Pons (tissue), 1 donor: ENCODE results near the gene PARP6.
"Not testable (repeated sequence)": the region's sequence is repeated elsewhere in the genome, so short reads cannot be mapped to it uniquely, and the experiment has no call there.

Experiments
- DNase-seq: peaks from one replicate; pipeline ENCODE4 v3.0.0-alpha.2; 2016; ENCODE audit warnings: low spot score

Gene PARP6

DNA sequence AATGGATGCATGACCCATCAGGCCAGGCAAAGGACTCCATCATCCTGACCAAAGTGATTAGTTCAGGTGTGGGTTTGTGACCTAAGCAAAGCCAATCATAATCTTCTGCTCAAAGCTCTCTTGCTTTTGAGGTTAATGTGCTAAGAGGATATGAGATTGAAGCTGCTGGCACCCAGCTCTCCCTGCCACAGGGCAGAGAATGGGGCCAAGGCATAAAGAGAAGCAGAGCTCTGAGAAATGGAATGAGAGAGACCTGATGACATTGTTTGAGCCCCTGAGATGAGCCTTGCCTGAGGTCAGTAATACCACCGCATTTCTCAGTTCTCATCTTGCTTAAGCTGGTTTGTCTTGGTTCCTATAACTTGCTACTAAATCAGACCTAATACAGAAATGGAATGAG, 6.4 kb upstream of the PARP6 start:
- no peak for DNase-seq

- DNase-seq: no peak
Observed at GRCh38 chr15:72276326-72276700, 4.0 kb upstream of the PARP6 start.

GRCh38 chr15:72275635-72276325, 3.4 kb upstream of the PARP6 start:
- not testable (repeated sequence) for DNase-seq

GRCh38 chr15:72272997-72273352, 621 bp upstream of the PARP6 start:
- DNase-seq: no peak

DNA sequence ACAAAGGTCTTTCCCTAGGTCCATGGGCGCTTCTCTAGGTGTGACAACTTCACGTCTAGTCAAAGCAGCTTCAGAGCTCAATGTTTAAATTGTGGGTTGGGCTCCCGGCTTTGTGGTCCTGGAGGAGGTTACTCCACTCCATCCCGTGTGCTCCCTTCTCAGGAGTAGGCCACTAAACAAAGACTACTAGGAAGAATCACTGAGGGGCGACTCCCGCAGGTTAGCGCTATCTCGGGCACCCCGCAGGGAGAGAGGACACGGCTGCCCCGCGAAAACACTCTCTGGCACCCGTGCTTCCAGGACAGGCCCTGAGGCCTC, 500 bp downstream of the PARP6 start:
- peak; percentile 9 for DNase-seq

DNA sequence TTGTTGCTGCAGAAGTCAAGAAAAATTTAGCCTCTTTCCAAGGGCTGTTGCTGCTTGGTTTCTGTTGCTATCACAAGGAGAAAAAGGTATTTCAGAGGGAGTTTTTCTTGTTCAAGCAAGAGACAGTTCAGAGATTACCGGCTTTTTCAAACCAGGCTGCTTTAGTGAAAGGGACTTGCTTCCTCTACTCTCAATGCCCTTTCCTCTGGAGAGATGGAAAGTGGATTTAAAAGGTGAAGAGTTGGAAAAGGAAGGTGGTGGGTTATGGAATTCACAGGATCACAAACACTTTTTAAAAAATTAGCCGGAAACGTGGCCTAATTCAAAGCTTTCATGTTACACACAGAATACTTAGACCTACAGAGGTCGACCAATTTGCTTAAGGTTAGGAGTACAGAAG, 1.1 kb downstream of the PARP6 start:
- DNase-seq: no peak

DNA sequence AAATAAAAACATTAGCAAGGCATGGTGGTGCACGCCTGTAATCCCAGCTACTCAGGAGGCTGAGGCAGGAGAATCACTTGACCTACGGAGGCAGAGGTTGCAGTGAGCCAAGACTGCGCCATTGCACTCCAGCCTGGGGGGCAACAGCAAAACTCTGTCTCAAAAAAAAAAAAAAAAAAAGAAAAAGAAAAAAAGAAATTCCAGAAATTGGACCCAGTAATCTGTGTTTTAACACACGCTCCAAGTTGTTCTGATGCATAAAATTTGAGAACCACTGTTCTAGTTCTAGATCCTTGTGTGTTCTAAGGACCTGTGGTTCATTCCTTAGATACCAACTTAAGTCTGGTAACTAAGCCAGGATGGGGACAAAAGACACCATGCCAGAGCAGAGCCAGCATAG, 2.6 kb downstream of the PARP6 start:
- DNase-seq: no peak

DNA sequence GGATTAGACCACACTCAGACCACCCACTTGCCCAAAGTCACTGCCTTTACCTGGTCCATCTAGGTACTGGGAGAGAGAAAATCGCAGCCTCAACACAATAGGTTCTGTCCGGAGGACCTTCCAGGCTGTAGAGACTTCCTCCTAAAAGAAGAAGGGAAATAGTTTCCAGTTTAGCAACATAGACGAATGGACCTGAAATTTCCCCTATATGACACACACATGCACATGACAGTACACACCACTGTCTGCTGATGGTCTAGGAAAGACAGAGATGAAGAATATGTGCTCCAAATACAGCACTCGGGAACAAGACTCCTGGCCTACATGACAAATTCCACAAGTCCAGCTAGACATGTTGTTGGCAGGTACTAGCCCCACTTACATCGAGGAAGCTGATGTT, 7.3 kb downstream of the PARP6 start:
- DNase-seq: no peak

GRCh38 chr15:72252663-72253299, 19.6 kb downstream of the PARP6 start:
- DNase-seq: no peak

GRCh38 chr15:72249142-72249810, 23.1 kb downstream of the PARP6 start:
- no peak for DNase-seq

DNA sequence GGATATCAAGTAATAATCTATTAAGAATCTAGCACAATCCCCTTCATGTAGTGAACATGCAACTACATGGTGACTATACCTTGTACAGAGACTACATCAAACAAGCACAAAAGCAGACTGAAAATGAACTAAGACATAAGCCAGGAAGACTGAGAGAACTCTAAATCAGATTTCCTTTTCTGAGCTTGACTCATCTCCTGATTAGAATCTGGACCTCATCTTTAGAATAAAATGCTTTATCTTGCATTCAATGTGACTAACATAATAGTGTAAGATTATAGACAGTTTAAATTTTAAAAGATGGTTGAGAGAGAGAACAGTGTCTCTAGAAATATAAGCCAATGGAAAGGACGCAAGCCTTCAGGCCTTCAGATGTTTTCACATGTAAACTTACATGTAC, 23.8 kb downstream of the PARP6 start:
- DNase-seq: no peak

- no peak for DNase-seq
Observed at GRCh38 chr15:72242775-72243370, 29.5 kb downstream of the PARP6 start.

GRCh38 chr15:72239652-72240051, 32.7 kb downstream of the PARP6 start:
- DNase-seq: no peak

- DNase-seq: no peak
Observed at GRCh38 chr15:72238586-72238985, 33.8 kb downstream of the PARP6 start.

GRCh38 chr15:72237853-72238224, 34.5 kb downstream of the PARP6 start:
- DNase-seq: no peak

GRCh38 chr15:72237029-72237852, 35.1 kb downstream of the PARP6 start:
- peak; percentile 23 for DNase-seq

DNA sequence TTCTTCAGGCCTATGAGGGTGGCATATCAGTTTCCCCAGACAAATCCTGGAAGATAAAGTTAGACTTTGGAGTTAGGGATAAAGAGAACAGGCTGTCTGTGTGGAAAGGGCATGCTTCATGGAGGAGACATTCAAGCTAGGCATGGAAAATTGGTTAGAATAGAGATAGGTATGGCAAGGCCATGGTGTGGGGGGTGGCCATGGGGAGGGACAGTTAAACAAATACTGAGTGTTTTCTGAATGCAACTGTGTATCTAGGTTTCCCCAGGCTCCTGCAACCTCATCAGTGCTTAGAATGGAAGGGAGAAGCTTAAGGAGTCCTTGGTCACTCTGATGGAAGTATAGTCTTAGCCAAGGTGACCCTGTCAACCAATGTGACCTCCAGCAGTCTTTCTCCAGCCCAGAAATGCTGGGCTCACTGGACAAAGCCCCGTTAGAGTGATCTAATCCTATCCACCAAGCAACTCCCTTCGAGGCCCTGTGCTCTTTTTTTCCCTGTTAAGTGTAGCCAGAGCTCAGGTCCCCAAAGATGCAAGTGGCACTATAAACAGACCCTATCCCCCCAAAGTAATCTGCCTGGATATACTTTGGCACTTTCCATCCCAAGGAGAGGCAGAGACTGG, 35.9 kb downstream of the PARP6 start:
- DNase-seq: no peak

DNA sequence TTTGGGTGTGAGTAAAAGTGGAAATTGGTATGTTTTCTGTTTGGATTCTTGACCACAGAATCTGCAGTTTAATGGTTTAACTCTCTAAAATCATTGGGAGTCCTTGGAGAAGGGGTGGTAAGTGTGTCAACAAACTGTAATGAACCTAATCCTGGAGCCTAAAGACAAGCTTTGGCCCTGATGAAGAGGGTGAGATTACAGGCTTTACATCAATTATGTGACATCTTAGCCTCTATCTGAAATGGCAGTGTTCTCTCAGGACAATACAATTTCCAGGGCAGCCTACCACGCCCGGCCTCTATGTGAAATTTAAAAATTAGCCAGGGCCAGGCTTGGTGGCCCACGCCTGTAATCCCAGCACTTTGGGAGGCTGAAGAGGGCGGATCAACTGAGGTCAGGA, 37.1 kb downstream of the PARP6 start:
- no peak for DNase-seq

- DNase-seq: no peak
Observed at GRCh38 chr15:72233769-72234168, 38.6 kb downstream of the PARP6 start.

DNA sequence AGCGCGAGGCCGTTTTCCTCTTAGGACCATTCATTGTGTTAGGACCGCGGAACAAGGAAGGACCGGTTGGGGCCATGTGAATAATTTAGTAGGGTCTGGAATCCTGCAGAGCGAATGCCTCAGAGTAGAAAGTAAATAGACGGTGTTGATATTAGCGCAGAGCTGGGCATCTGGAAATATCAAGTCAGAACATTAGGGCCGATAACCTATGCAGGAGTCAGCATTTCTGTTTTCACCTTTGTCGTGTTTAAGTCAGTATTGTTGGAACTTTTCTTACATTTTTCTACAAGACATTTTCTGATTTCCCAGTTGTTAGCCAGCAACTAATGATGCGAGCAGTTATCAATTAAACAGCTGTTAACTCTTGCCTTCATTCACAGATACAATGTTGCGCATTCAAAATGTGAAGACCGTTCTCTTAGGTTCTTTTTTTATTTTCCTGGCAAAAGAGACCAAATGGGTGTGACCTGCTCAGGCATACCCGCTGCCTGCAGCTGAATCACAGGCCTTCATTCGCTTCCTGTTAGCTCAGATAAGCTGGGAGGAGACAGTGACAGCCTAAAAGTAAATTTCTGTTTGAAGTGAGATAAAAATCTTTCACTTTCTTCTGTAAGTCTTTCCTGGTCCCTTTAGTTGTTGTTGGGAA, 40.4 kb downstream of the PARP6 start:
- DNase-seq: peak; percentile 61

DNA sequence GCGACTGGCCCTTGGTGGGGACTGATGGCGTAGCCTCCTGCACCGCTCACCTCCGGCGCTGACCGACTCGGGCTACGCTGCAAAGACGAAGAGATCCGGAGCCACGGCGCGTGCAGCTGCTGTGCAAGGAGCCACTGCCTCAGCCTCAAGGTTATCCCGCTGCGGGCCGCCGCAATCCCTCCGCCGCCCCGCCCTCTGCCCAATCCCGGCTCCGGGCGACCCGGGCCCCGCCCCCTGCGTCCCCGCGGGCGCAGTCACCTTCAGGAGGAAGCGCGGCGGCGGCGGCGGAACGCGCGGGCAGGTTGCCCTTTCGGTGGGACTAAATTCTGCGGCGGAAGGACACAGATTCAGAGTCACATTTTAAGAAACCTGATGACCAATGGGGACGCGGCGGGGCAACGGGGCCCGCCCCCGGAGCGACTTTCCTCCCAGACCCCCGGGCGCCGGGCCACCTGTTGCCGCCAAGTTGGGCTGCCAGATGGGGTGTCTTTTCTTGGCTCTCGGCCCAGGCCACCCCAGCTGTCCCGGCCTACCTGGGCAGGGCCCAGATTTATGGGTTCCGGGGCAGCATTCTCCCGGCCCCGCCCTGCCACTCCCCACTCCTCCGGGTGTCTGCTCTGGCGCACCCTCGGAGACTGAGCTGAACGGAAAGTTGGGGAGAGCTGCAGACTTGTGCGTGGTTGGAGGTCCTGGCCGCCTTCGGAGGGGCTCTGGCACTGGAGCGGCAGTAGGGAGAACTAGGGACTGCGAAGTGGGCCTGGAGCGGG, 41.1 kb downstream of the PARP6 start, which contains the start of gene PKM:
PKM (minus strand) TSS at position 125 of the 767 bp plus-strand sequence. CDS start 12,093 bp downstream, outside the sequence.
- DNase-seq: peak; percentile 82
